Hematopoietic multipotent progenitor cell treated with erythropoietin and hydrocortisone succinate and interleukin-3 and kit ligand, for 15 days (in vitro differentiated cells): ENCODE measurements around the gene MYL7.
"Not testable (repeated sequence)": the region's sequence is repeated elsewhere in the genome, so short reads cannot be mapped to it uniquely, and the experiment has no call there.

Experiments
- DNase-seq: peaks from one replicate; pipeline ENCODE4 v3.0.0-alpha.2; 2015; ENCODE audit warnings: low spot score

The MYL7 gene

GRCh38 chr7:44171901-44172300 lies 30.8 kb upstream of the MYL7 start:
- DNase-seq: not testable (repeated sequence)

- no peak for DNase-seq
These were observed 26.8 kb upstream of the MYL7 start for GRCh38 chr7:44167920-44168319.

GRCh38 chr7:44163591-44163990 lies 22.5 kb upstream of the MYL7 start:
- no peak for DNase-seq

- no peak for DNase-seq
These were observed 21.8 kb upstream of the MYL7 start for GRCh38 chr7:44162785-44163395.

GRCh38 chr7:44162179-44162578 lies 21.0 kb upstream of the MYL7 start:
- DNase-seq: no peak

GRCh38 chr7:44161371-44161770 lies 20.2 kb upstream of the MYL7 start:
- no peak for DNase-seq

- no peak for DNase-seq
These were observed 18.9 kb upstream of the MYL7 start for GRCh38 chr7:44159824-44160630.

GRCh38 chr7:44158873-44159631 lies 17.9 kb upstream of the MYL7 start:
- no peak for DNase-seq

- DNase-seq: no peak
These were observed 17.2 kb upstream of the MYL7 start for GRCh38 chr7:44158096-44158872.

GRCh38 chr7:44157116-44158080 lies 16.3 kb upstream of the MYL7 start:
- DNase-seq: no peak

GRCh38 chr7:44156453-44157010 lies 15.4 kb upstream of the MYL7 start:
- no peak for DNase-seq

GRCh38 chr7:44155191-44156185 lies 14.4 kb upstream of the MYL7 start:
- DNase-seq: no peak

GRCh38 chr7:44154703-44155102 lies 13.6 kb upstream of the MYL7 start:
- no peak for DNase-seq

GRCh38 chr7:44153948-44154335 lies 12.8 kb upstream of the MYL7 start:
- DNase-seq: no peak

GRCh38 chr7:44152971-44153947 lies 12.1 kb upstream of the MYL7 start:
- no peak for DNase-seq

GRCh38 chr7:44151956-44152355 lies 10.8 kb upstream of the MYL7 start:
- no peak for DNase-seq

GRCh38 chr7:44150966-44151941 lies 10.1 kb upstream of the MYL7 start:
- no peak for DNase-seq
